HepG2 (cell line): Measurements from ENCODE around the gene FIBCD1. TPM values are rescaled to one million over a fixed set of nuclear protein-coding genes. Genes with fewer than 3 reads are reported as not detected.

Experiments
- ETV5 ChIP-seq: IDR thresholded peaks from 2 replicates; pipeline ENCODE4 v1.6.1; 2018; ENCODE audit warnings: missing biosample characterization, missing genetic modification reagents, inconsistent platforms, borderline replicate concordance
- POLR2AphosphoS5 ChIP-seq: IDR thresholded peaks from 2 replicates; pipeline ENCODE4 v1.6.1; 2012; ENCODE audit warnings: low read depth, low read length
- RFX3 ChIP-seq: IDR thresholded peaks from 2 replicates; pipeline ENCODE4 v1.6.1; 2016; ENCODE audit warnings: missing biosample characterization, missing genetic modification reagents
- SMARCE1 ChIP-seq: fragments of 450-650 bp; IDR thresholded peaks from 2 replicates; pipeline ENCODE4 v1.6.1; 2017; ENCODE audit warnings: borderline replicate concordance
- polyA plus RNA-seq, 8 experiments: library from polyadenylated mRNA; depleted of rRNA in 3 of 8; stranded (reverse) in 7 of 8; unstranded in 1 of 8; fragments of >200 nt; fragmentation: Illumina TruSeq in 4 of 8; extraction: Trizol in 4 of 8; gene quantifications; 2 replicates each; pipeline versions ENCODE4 v1.2.1 to v1.2.3, GENCODE V29; 2011 to 2016; ENCODE audit warnings: low read depth in 4 of 8, missing spikeins in 1 of 8, mixed read lengths in 1 of 8; ENCODE audit not compliant: insufficient read depth in 1 of 8
- total RNA-seq, 5 experiments: library from RNA; depleted of rRNA; stranded (reverse); fragments of >200 nt; fragmentation: Illumina TruSeq; extraction: Trizol; gene quantifications; 2 replicates each; pipeline ENCODE4 v1.2.3, GENCODE V29; 2016; ENCODE audit warnings: low read depth in 1 of 5
- TF ChIP-seq, protein P1 (sequence below): sonication (generic); formaldehyde crosslinking; IDR thresholded peaks from 2 replicates; pipeline ENCODE4 v1.5.1; 2020; ENCODE audit warnings: mild to moderate bottlenecking, missing genetic modification reagents, moderate library complexity
- TF ChIP-seq, protein P2 (sequence below): sonication (generic); formaldehyde crosslinking; IDR thresholded peaks from 2 replicates; pipeline ENCODE4 v1.9.0; 2021; ENCODE audit warnings: missing genetic modification reagents, borderline replicate concordance

The FIBCD1 gene
- total and polyA plus RNA-seq, 2 of the 13 experiments (the other 11 are each of a cell fraction or from before 2014, with no cell fraction given), result 0.55 to 0.89 TPM

DNA sequence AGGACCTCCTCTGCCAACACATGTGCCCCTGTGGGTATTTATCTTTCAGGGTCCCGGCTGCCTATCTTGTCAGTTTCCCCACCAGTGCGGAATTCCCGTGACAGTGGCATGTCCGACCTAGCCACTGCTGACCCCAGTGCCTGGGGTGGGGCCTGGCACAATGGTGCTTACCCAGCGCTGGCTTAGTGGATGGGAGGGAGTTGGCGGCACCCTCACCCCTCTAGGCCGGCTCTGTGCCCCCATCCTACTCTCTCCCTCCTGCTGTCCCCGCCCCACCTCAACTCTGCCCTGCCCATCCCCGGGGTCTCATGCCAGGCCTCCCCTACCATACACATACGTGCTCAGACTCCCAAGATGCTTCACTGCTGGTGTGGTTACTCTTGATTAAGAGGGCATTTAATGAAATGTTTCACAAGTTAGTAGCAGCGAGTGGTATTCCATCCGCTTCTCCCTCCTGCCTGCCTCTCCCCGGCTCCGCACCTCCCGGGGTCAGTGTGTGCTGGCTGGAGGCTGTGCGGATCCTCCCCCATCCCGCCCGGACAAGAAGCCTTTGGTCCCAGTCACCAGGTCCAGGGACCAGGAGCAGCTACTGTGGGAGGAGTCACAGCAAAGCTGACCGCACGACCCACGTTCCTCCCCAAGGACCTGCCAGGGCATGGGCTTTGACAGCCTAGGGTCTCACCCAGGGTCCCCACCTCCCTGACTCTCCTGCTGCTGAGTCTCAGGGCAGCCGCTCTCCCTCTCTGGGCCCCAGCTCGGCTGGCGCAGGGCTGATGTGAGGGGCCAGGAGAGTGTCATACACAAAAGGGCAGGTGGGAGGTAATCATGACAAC, 32.9 kb downstream of the FIBCD1 start (continued):
- TF ChIP-seq, protein P1, sequence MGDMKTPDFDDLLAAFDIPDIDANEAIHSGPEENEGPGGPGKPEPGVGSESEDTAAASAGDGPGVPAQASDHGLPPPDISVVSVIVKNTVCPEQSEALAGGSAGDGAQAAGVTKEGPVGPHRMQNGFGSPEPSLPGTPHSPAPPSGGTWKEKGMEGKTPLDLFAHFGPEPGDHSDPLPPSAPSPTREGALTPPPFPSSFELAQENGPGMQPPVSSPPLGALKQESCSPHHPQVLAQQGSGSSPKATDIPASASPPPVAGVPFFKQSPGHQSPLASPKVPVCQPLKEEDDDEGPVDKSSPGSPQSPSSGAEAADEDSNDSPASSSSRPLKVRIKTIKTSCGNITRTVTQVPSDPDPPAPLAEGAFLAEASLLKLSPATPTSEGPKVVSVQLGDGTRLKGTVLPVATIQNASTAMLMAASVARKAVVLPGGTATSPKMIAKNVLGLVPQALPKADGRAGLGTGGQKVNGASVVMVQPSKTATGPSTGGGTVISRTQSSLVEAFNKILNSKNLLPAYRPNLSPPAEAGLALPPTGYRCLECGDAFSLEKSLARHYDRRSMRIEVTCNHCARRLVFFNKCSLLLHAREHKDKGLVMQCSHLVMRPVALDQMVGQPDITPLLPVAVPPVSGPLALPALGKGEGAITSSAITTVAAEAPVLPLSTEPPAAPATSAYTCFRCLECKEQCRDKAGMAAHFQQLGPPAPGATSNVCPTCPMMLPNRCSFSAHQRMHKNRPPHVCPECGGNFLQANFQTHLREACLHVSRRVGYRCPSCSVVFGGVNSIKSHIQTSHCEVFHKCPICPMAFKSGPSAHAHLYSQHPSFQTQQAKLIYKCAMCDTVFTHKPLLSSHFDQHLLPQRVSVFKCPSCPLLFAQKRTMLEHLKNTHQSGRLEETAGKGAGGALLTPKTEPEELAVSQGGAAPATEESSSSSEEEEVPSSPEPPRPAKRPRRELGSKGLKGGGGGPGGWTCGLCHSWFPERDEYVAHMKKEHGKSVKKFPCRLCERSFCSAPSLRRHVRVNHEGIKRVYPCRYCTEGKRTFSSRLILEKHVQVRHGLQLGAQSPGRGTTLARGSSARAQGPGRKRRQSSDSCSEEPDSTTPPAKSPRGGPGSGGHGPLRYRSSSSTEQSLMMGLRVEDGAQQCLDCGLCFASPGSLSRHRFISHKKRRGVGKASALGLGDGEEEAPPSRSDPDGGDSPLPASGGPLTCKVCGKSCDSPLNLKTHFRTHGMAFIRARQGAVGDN (CRISPR knock-in tag), result peak; percentile 31; the same call in 1 of the 2 replicates
- TF ChIP-seq SMARCE1 (no peak), ETV5 (CRISPR knock-in tag) (no peak), POLR2AphosphoS5 (no peak), RFX3 (CRISPR knock-in tag) (no peak)
- TF ChIP-seq, protein P2, sequence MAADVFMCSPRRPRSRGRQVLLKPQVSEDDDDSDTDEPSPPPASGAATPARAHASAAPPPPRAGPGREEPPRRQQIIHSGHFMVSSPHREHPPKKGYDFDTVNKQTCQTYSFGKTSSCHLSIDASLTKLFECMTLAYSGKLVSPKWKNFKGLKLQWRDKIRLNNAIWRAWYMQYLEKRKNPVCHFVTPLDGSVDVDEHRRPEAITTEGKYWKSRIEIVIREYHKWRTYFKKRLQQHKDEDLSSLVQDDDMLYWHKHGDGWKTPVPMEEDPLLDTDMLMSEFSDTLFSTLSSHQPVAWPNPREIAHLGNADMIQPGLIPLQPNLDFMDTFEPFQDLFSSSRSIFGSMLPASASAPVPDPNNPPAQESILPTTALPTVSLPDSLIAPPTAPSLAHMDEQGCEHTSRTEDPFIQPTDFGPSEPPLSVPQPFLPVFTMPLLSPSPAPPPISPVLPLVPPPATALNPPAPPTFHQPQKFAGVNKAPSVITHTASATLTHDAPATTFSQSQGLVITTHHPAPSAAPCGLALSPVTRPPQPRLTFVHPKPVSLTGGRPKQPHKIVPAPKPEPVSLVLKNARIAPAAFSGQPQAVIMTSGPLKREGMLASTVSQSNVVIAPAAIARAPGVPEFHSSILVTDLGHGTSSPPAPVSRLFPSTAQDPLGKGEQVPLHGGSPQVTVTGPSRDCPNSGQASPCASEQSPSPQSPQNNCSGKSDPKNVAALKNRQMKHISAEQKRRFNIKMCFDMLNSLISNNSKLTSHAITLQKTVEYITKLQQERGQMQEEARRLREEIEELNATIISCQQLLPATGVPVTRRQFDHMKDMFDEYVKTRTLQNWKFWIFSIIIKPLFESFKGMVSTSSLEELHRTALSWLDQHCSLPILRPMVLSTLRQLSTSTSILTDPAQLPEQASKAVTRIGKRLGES (CRISPR knock-in tag), result no peak
